Neural cell (in vitro differentiated cells): ENCODE data around the gene GPC5. TPM values are rescaled to one million over a fixed set of nuclear protein-coding genes. Genes with fewer than 3 reads are reported as not detected.
A peak's percentile ranks its signal among the peaks of the same experiment; 100 is the strongest.

ENCODE experiments used
- H2AFZ ChIP-seq: fragments of 200-600, 300-800 bp; sonication (generic), shearing (Covaris generic); 2 replicates; pipeline ENCODE4 v1.6.0; 2014; ENCODE audit warnings: low read depth, mild to moderate bottlenecking, antibody characterized with exemption, low read length, moderate library complexity
- H3F3A ChIP-seq: fragments of 200-600 bp; shearing (Covaris generic); 2 replicates; pipeline ENCODE4 v1.6.1; 2016; ENCODE audit warnings: mild to moderate bottlenecking, moderate library complexity, mixed read lengths, antibody characterized with exemption, low read length; ENCODE audit not compliant: insufficient read depth, poor library complexity, severe bottlenecking
- H3K27ac ChIP-seq: fragments of 200-600, 300-800 bp; sonication (generic), shearing (Covaris generic); 2 replicates; pipeline ENCODE4 v1.5.1; 2014; ENCODE audit warnings: mild to moderate bottlenecking, low read length, moderate library complexity
- H3K27me3 ChIP-seq: fragments of 300-800, 200-600 bp; sonication (generic), shearing (Covaris generic); 2 replicates; pipeline ENCODE4 v1.6.0; 2014; ENCODE audit warnings: mild to moderate bottlenecking, low read depth, low read length, moderate library complexity; ENCODE audit not compliant: insufficient read depth
- H3K36me3 ChIP-seq: fragments of 300-800, 200-600 bp; sonication (generic), shearing (Covaris generic); 2 replicates; pipeline ENCODE4 v1.5.1; 2014; ENCODE audit warnings: mild to moderate bottlenecking, antibody characterized with exemption, low read length, moderate library complexity; ENCODE audit not compliant: insufficient read depth
- H3K4me2 ChIP-seq: fragments of 300-800, 200-600 bp; sonication (generic), shearing (Covaris generic); 2 replicates; pipeline ENCODE4 v1.6.0; 2014; ENCODE audit warnings: mild to moderate bottlenecking, low read length
- H3K4me3 ChIP-seq: fragments of 300-800, 200-600 bp; sonication (generic), shearing (Covaris generic); 2 replicates; pipeline ENCODE4 v1.5.1; 2014; ENCODE audit warnings: mild to moderate bottlenecking, low read length, moderate library complexity
- H3K79me2 ChIP-seq: fragments of 200-600 bp; shearing (Covaris generic); replicated peaks from 2 replicates; pipeline ENCODE4 v1.6.0; 2014; ENCODE audit warnings: mild to moderate bottlenecking, low read length, moderate library complexity; ENCODE audit not compliant: insufficient read depth
- H3K9ac ChIP-seq: fragments of 300-800, 200-600 bp; sonication (generic), shearing (Covaris generic); 2 replicates; pipeline ENCODE4 v1.6.1; 2016; ENCODE audit warnings: mild to moderate bottlenecking, low read length, mixed read lengths
- H3K9me2 ChIP-seq: fragments of 200-600 bp; shearing (Covaris generic); 2 replicates; pipeline ENCODE4 v1.6.1; 2016; ENCODE audit warnings: mild to moderate bottlenecking, low read length, mixed read lengths; ENCODE audit not compliant: insufficient read depth
- H3K9me3 ChIP-seq: fragments of 200-600, 300-800 bp; sonication (generic), shearing (Covaris generic); 2 replicates; pipeline ENCODE4 v1.6.1; 2016; ENCODE audit warnings: mild to moderate bottlenecking, mixed run types, low read length, moderate library complexity, mixed read lengths
- H4K20me1 ChIP-seq: fragments of 200-600 bp; shearing (Covaris generic); 2 replicates; pipeline ENCODE4 v1.6.1; 2016; ENCODE audit warnings: mild to moderate bottlenecking, mixed run types; ENCODE audit not compliant: insufficient read depth
- CTCF ChIP-seq: fragments of 450-650 bp; IDR thresholded peaks from 2 replicates; pipeline ENCODE4 v1.5.1; 2014; ENCODE audit warnings: antibody characterized with exemption, mild to moderate bottlenecking, moderate library complexity; ENCODE audit not compliant: poor library complexity, severe bottlenecking
- EP300 ChIP-seq: fragments of 450-650 bp; conservative IDR thresholded peaks from 2 replicates; pipeline ENCODE4 v1.6.1; 2014; ENCODE audit warnings: antibody characterized with exemption, mild to moderate bottlenecking, moderate library complexity; ENCODE audit not compliant: poor library complexity, severe bottlenecking
- EZH2 ChIP-seq: fragments of 200-600, 300-800 bp; shearing (Covaris generic), sonication (generic); IDR thresholded peaks from 2 replicates; pipeline ENCODE4 v1.6.1; 2014; ENCODE audit warnings: antibody characterized with exemption, low read length, borderline replicate concordance, mild to moderate bottlenecking; ENCODE audit not compliant: insufficient read depth, poor library complexity, severe bottlenecking
- MXI1 ChIP-seq: fragments of 450-650 bp; conservative IDR thresholded peaks from 2 replicates; pipeline ENCODE4 v1.6.1; 2014; ENCODE audit warnings: antibody characterized with exemption, mild to moderate bottlenecking; ENCODE audit not compliant: poor library complexity, severe bottlenecking
- POLR2AphosphoS5 ChIP-seq: IDR thresholded peaks from 2 replicates; pipeline ENCODE4 v1.6.1; 2012
- RAD21 ChIP-seq: fragments of 450-650 bp; conservative IDR thresholded peaks from 2 replicates; pipeline ENCODE4 v1.6.1; 2014; ENCODE audit warnings: antibody characterized with exemption, mild to moderate bottlenecking, moderate library complexity
- REST ChIP-seq: IDR thresholded peaks from 2 replicates; pipeline ENCODE4 v1.6.1; 2012; ENCODE audit warnings: borderline replicate concordance
- SMC3 ChIP-seq: fragments of 450-650 bp; conservative IDR thresholded peaks from 2 replicates; pipeline ENCODE4 v1.6.1; 2014; ENCODE audit warnings: antibody characterized with exemption, mild to moderate bottlenecking, moderate library complexity; ENCODE audit not compliant: poor library complexity
- TAF1 ChIP-seq: IDR thresholded peaks from 2 replicates; pipeline ENCODE4 v1.6.1; 2012; ENCODE audit warnings: low read depth
- polyA plus RNA-seq: library from polyadenylated mRNA; depleted of rRNA; stranded (reverse); fragments of >200 nt; gene quantifications from 2 replicates; pipeline ENCODE4 v1.2.3, GENCODE V29; 2014

GPC5 gene
- polyA plus RNA-seq, 1 donor from 2014 or later = 5.0 TPM

- no peaks in the 10 kb centered on the region for H4K20me1 ChIP-seq
- no peaks in the 10 kb centered on the region for H3K36me3 ChIP-seq
- no peaks in the 10 kb centered on the region for H3F3A ChIP-seq
- no peak overlapping the region for H2AFZ ChIP-seq
- no peaks in the 10 kb centered on the region for H3K9me2 ChIP-seq
- no peaks in the 10 kb centered on the region for H3K9me3 ChIP-seq
- H3K27ac ChIP-seq = no peak overlapping the region
- no peak overlapping the region for H3K9ac ChIP-seq
- no peak overlapping the region for H3K4me2 ChIP-seq
- no peak overlapping the region for H3K4me3 ChIP-seq
- H3K27me3 ChIP-seq = no peaks in the 10 kb centered on the region
- TF ChIP-seq EZH2 (no peak), CTCF (no peak), MXI1 (no peak), SMC3 (no peak), POLR2AphosphoS5 (peak; percentile 62), REST (peak; percentile 16), RAD21 (no peak), TAF1 (no peak), EP300 (peak; percentile 78)
- no peaks in the 10 kb centered on the region for H3K79me2 ChIP-seq
Observed at GRCh38 chr13:92029641-92030040, 631.2 kb downstream of the GPC5 start.

DNA sequence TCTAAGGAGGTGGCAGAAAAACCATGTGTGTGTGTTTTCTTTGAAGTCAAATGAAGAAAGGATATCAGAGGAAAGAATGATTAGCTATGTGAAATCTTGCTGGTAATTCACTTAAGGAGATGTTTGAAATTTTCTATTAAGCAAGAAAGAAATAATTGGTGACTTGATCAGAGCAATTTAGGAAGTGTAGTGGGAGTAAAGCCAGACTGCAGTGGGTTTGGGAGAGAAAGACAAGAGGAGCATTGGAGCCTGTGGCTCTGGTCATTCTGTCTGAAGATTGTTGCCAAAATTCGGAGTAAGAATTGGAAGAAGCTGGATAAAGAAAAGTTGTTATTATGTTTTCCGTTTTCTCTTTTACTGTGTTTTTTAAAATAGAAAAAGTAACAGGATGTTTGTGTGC lies 640.5 kb downstream of the GPC5 start:
- Histone ChIP-seq H3K27me3 (no peaks in the 10 kb centered on the region), H3K9ac (no peak overlapping the region), H3K4me3 (no peak overlapping the region), H2AFZ (no peak overlapping the region), H4K20me1 (no peaks in the 10 kb centered on the region), H3K9me3 (no peaks in the 10 kb centered on the region), H3K9me2 (no peaks in the 10 kb centered on the region), H3K27ac (no peak overlapping the region), H3F3A (no peaks in the 10 kb centered on the region), H3K4me2 (no peak overlapping the region), H3K36me3 (no peaks in the 10 kb centered on the region), H3K79me2 (no peaks in the 10 kb centered on the region)
- TF ChIP-seq EZH2 (no peak), EP300 (no peak), CTCF (no peak), MXI1 (no peak), TAF1 (no peak), POLR2AphosphoS5 (no peak), SMC3 (no peak), REST (no peak), RAD21 (no peak)
